Astrocyte (in vitro differentiated cells and primary cell): Measurements from ENCODE around the gene KIAA0753. TPM values are rescaled to one million over a fixed set of nuclear protein-coding genes. Genes with fewer than 3 reads are reported as not detected.
"Not testable (repeated sequence)": the region's sequence is repeated elsewhere in the genome, so short reads cannot be mapped to it uniquely, and the experiment has no call there.

ENCODE experiments used
- DNase-seq: peaks from one replicate; pipeline ENCODE4 v3.0.0-alpha.2; 2010; ENCODE audit warnings: low read depth
- FAIRE-seq: peaks from 2 replicates; lab custom pipeline; 2011; peaks lifted over from hg19 to GRCh38; lab: Jason Lieb, UNC
- H2AFZ ChIP-seq: 2 replicates; pipeline ENCODE4 v1.6.0; 2012; ENCODE audit warnings: low read depth, low read length, inconsistent platforms
- H3K27ac ChIP-seq: 2 replicates; pipeline ENCODE4 v1.5.1; 2011; ENCODE audit warnings: low read depth, low read length, inconsistent platforms
- H3K27me3 ChIP-seq: 2 replicates; pipeline ENCODE4 v1.6.0; 2011; ENCODE audit warnings: low read length, inconsistent platforms; ENCODE audit not compliant: insufficient read depth
- H3K36me3 ChIP-seq: 2 replicates; pipeline ENCODE4 v1.5.1; 2011; ENCODE audit warnings: low read length, inconsistent platforms; ENCODE audit not compliant: insufficient read depth
- H3K4me1 ChIP-seq: 2 replicates; pipeline ENCODE4 v1.5.1; 2011; ENCODE audit warnings: low read length, inconsistent platforms; ENCODE audit not compliant: insufficient read depth
- H3K4me2 ChIP-seq: 2 replicates; pipeline ENCODE4 v1.6.0; 2012; ENCODE audit warnings: low read length, inconsistent platforms
- H3K4me3 ChIP-seq: 2 replicates; pipeline ENCODE4 v1.5.1; 2011; ENCODE audit warnings: low read depth, mild to moderate bottlenecking, low read length, inconsistent platforms; ENCODE audit not compliant: insufficient read depth
- H3K79me2 ChIP-seq: 2 replicates; pipeline ENCODE4 v1.6.0; 2012; ENCODE audit warnings: mild to moderate bottlenecking, low read length, inconsistent platforms; ENCODE audit not compliant: insufficient read depth
- H3K9ac ChIP-seq: 2 replicates; pipeline ENCODE4 v1.6.0; 2012; ENCODE audit warnings: mild to moderate bottlenecking, low read length, inconsistent platforms
- H3K9me3 ChIP-seq: 2 replicates; pipeline ENCODE4 v1.5.1; 2012; ENCODE audit warnings: low read depth, mild to moderate bottlenecking, low read length, inconsistent platforms; ENCODE audit not compliant: insufficient read depth
- H4K20me1 ChIP-seq: 2 replicates; pipeline ENCODE4 v1.6.0; 2012; ENCODE audit warnings: low read length, inconsistent platforms; ENCODE audit not compliant: insufficient read depth
- H3K27ac Mint-ChIP-seq: one replicate; pipeline ENCODE4 v1.8.0; 2021; ENCODE audit warnings: mild to moderate bottlenecking, mixed read lengths; ENCODE audit not compliant: unreplicated experiment
- H3K27me3 Mint-ChIP-seq: one replicate; pipeline ENCODE4 v1.8.0; 2021; ENCODE audit warnings: low read depth, mixed read lengths; ENCODE audit not compliant: unreplicated experiment
- H3K36me3 Mint-ChIP-seq: one replicate; pipeline ENCODE4 v1.8.0; 2021; ENCODE audit warnings: low read depth, mixed read lengths; ENCODE audit not compliant: unreplicated experiment
- H3K4me1 Mint-ChIP-seq: one replicate; pipeline ENCODE4 v1.8.0; 2021; ENCODE audit warnings: low read depth, mixed read lengths; ENCODE audit not compliant: unreplicated experiment
- H3K4me3 Mint-ChIP-seq: one replicate; pipeline ENCODE4 v1.8.0; 2021; ENCODE audit warnings: mild to moderate bottlenecking, moderate library complexity, mixed read lengths; ENCODE audit not compliant: unreplicated experiment
- H3K9me3 Mint-ChIP-seq: one replicate; pipeline ENCODE4 v1.8.0; 2021; ENCODE audit warnings: mild to moderate bottlenecking, mixed read lengths; ENCODE audit not compliant: unreplicated experiment
- CTCF ChIP-seq: IDR thresholded peaks from 2 replicates; pipeline ENCODE4 v1.5.1; 2011; ENCODE audit warnings: low read depth, mild to moderate bottlenecking, inconsistent platforms, low read length, moderate library complexity; ENCODE audit not compliant: insufficient read depth
- EZH2 ChIP-seq: IDR thresholded peaks from 2 replicates; pipeline ENCODE4 v1.6.1; 2012; ENCODE audit warnings: mild to moderate bottlenecking, low read length, inconsistent platforms; ENCODE audit not compliant: insufficient read depth
- total RNA-seq: library from RNA; stranded (reverse); gene quantifications from 2 replicates; pipeline ENCODE4 v1.2.1, GENCODE V29; 2021

KIAA0753 gene
- total RNA-seq, 1 donor from 2014 or later = 25.4 TPM

GRCh38 chr17:6657633-6658287, 17.2 kb upstream of the KIAA0753 start:
- Histone ChIP-seq H3K9me3 (no peaks in the 10 kb centered on the region), H3K4me1 (peaks cover 13% of the 10 kb centered on the region), H4K20me1 (no peaks in the 10 kb centered on the region), H3K36me3 (no peaks in the 10 kb centered on the region), H3K9ac (no peak overlapping the region), H3K79me2 (no peaks in the 10 kb centered on the region), H3K27me3 (peaks cover 49% of the 10 kb centered on the region), H3K4me2 (no peak overlapping the region), H3K4me3 (no peak overlapping the region), H3K27ac (no peak overlapping the region), H2AFZ (no peak overlapping the region)
- TF ChIP-seq CTCF (no peak), EZH2 (no peak)
- Mint-ChIP-seq H3K27me3 (peaks cover 61% of the 10 kb centered on the region), H3K36me3 (peaks cover 5% of the 10 kb centered on the region), H3K4me3 (peak overlapping the region; percentile 77), H3K9me3 (peaks cover 3% of the 10 kb centered on the region), H3K4me1 (peaks cover 14% of the 10 kb centered on the region), H3K27ac (peak overlapping the region; percentile 12)
- FAIRE-seq (no peak), DNase-seq (no peak)

- not testable (repeated sequence) for H3K4me2 ChIP-seq, H3K27ac ChIP-seq, H3K36me3 ChIP-seq, H3K36me3 Mint-ChIP-seq, FAIRE-seq, H3K79me2 ChIP-seq, H3K4me3 ChIP-seq, H4K20me1 ChIP-seq, H3K9me3 Mint-ChIP-seq, H3K9me3 ChIP-seq, H2AFZ ChIP-seq, H3K9ac ChIP-seq, DNase-seq
- H3K27me3 ChIP-seq = peaks cover 49% of the 10 kb centered on the region
- Mint-ChIP-seq H3K4me3 (peak overlapping the region; percentile 75), H3K27ac (peak overlapping the region; percentile 12), H3K4me1 (peaks cover 16% of the 10 kb centered on the region), H3K27me3 (peaks cover 54% of the 10 kb centered on the region)
- peaks cover 21% of the 10 kb centered on the region for H3K4me1 ChIP-seq
These were observed 16.5 kb upstream of the KIAA0753 start for GRCh38 chr17:6656797-6657632.

- Histone ChIP-seq H3K4me2 (peak overlapping the region; percentile 64), H3K27me3 (peaks cover 43% of the 10 kb centered on the region), H3K4me1 (peaks cover 25% of the 10 kb centered on the region)
- FAIRE-seq, H3K9ac ChIP-seq, H4K20me1 ChIP-seq, DNase-seq, H3K4me3 ChIP-seq, H3K27ac ChIP-seq, H2AFZ ChIP-seq, H3K9me3 Mint-ChIP-seq, H3K79me2 ChIP-seq, H3K36me3 Mint-ChIP-seq, H3K9me3 ChIP-seq, H3K27ac Mint-ChIP-seq, H3K36me3 ChIP-seq: not testable (repeated sequence)
- peak; percentile 12 for TF ChIP-seq EZH2
- Mint-ChIP-seq H3K27me3 (peaks cover 47% of the 10 kb centered on the region), H3K4me1 (peaks cover 16% of the 10 kb centered on the region), H3K4me3 (peak overlapping the region; percentile 78)
These were observed 15.3 kb upstream of the KIAA0753 start for GRCh38 chr17:6655732-6656361.
